Muscle layer of duodenum (tissue), 2 donors: ENCODE measurements around the gene VDAC1.

Source experiments
- H3K27ac ChIP-seq: one replicate; pipeline ENCODE4 v1.7.0; 2013; ENCODE audit warnings: mild to moderate bottlenecking, low read length
- H3K27me3 ChIP-seq: one replicate; pipeline ENCODE4 v1.7.0; 2013; ENCODE audit warnings: low read depth, mild to moderate bottlenecking, control low read depth, low read length
- H3K36me3 ChIP-seq, 2 donors: one replicate each; pipeline ENCODE4 v1.7.0; 2013; ENCODE audit warnings: low read length in 2 of 2, control low read depth in 1 of 2, mild to moderate bottlenecking in 1 of 2; ENCODE audit not compliant: insufficient read depth in 2 of 2, control insufficient read depth in 1 of 2
- H3K4me1 ChIP-seq, 2 donors: one replicate each; pipeline ENCODE4 v1.7.0; 2013; ENCODE audit warnings: low read length in 2 of 2, mild to moderate bottlenecking in 2 of 2, control low read depth in 1 of 2, moderate library complexity in 1 of 2; ENCODE audit not compliant: insufficient read depth in 2 of 2, control insufficient read depth in 1 of 2
- H3K4me3 ChIP-seq, 2 donors: one replicate each; pipeline ENCODE4 v1.7.0; 2013; ENCODE audit warnings: low read length in 2 of 2, low read depth in 1 of 2, mild to moderate bottlenecking in 1 of 2
- H3K9me3 ChIP-seq, 2 donors: one replicate each; pipeline ENCODE4 v1.7.0; 2013; ENCODE audit warnings: low read length in 2 of 2, control low read depth in 1 of 2, mild to moderate bottlenecking in 1 of 2; ENCODE audit not compliant: control insufficient read depth in 1 of 2
- donor health status: healthy.

VDAC1 gene

GRCh38 chr5:133993185-133993936, 11.4 kb downstream of the VDAC1 start:
- H3K4me3 ChIP-seq = no peak overlapping the region
- H3K27me3 ChIP-seq = no peaks in the 10 kb centered on the region
- H3K9me3 ChIP-seq = no peaks in the 10 kb centered on the region
- H3K36me3 ChIP-seq = peaks cover 23 to 24% of the 10 kb centered on the region in 2 donors
- H3K27ac ChIP-seq = no peak overlapping the region
- H3K4me1 ChIP-seq = peaks cover 31 to 45% of the 10 kb centered on the region in 2 donors

- no peak overlapping the region for H3K4me3 ChIP-seq
- no peak overlapping the region for H3K27ac ChIP-seq
- H3K9me3 ChIP-seq = no peaks in the 10 kb centered on the region
- peaks cover 27 to 29% of the 10 kb centered on the region in 2 donors for H3K36me3 ChIP-seq
- H3K4me1 ChIP-seq = peaks cover 31 to 45% of the 10 kb centered on the region in 2 donors
- H3K27me3 ChIP-seq = no peaks in the 10 kb centered on the region
Observed at GRCh38 chr5:133992429-133993155, 12.2 kb downstream of the VDAC1 start.

DNA sequence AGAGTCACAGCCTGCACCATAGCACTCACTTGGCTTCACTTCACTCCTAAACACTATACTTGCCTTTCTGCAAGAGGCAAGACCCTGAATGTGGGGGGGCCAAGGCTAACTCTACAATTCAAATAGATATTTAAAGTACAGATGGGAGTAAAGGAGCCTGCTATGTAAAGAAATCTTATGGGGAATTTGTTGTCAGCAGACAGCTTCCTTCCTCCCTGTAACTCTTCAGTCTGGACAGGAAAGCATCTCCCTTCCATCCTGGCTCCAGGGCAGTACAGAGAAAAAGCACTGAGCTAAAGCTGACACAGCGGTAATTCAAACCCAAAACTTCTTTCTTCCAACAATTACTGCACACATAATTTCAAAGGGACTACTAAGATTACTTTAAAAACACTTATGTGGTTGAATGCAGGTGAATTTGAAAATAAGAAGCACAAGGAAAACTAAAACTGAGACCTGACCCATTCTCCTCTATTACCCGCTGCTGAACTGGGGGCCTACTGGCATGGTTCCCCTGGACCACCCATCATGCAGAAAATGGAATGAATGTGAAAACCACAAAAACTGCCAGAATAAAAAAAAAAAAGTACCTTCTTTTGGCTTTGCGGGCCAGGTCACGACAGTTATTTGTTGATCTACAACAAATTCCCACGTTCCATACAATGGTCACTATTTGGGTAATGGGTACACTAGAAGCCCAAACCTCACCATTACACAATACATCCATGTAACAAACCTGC, 13.4 kb downstream of the VDAC1 start:
- Histone ChIP-seq H3K9me3 (no peaks in the 10 kb centered on the region), H3K4me1 (peaks cover 25 to 42% of the 10 kb centered on the region in 2 donors), H3K4me3 (no peak overlapping the region), H3K27me3 (no peaks in the 10 kb centered on the region), H3K36me3 (peaks cover 32 to 39% of the 10 kb centered on the region in 2 donors), H3K27ac (no peak overlapping the region)

GRCh38 chr5:133990396-133990795, 14.4 kb downstream of the VDAC1 start:
- Histone ChIP-seq H3K9me3 (no peaks in the 10 kb centered on the region), H3K27me3 (no peaks in the 10 kb centered on the region), H3K4me3 (no peak overlapping the region), H3K4me1 (peaks cover 18 to 33% of the 10 kb centered on the region in 2 donors), H3K36me3 (peaks cover 37 to 46% of the 10 kb centered on the region in 2 donors), H3K27ac (no peak overlapping the region)

DNA sequence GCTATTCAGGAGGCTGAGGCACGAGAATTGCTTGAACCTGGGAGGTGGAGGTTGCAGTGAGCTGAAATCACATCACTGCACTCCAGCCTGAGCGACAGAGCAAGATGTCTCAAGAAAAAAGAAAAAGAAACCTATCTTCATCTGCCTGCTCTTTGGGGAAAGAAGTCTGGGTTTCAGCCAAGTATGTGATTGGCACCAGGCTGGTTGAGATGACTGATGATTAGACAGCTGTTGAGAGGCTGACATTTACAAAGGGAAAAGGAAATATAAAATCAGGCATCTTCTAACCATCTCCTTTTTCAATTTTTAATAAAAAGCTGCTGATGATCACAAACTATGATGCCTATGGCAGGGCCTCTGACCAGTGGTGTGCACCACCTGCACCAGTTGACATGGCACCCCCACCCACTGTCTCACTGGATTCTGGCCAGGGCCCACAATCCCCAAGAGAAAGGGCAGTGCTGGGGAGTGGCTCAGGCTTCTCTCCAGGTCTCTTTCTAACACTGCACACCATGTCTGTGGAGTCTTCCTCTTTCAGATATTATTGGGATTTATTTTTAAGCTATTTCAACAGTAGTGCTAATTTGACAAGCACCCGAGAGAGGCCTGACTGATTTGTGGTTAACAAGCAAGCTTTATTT, 19.1 kb downstream of the VDAC1 start:
- H3K36me3 ChIP-seq = peaks cover 43 to 66% of the 10 kb centered on the region in 2 donors
- no peaks in the 10 kb centered on the region for H3K27me3 ChIP-seq
- no peaks in the 10 kb centered on the region for H3K4me1 ChIP-seq
- H3K4me3 ChIP-seq = no peak overlapping the region
- H3K9me3 ChIP-seq = no peaks in the 10 kb centered on the region
- H3K27ac ChIP-seq = no peak overlapping the region

- H3K27ac ChIP-seq = no peak overlapping the region
- H3K4me3 ChIP-seq = no peak overlapping the region
- H3K4me1 ChIP-seq = no peaks in the 10 kb centered on the region
- H3K9me3 ChIP-seq = no peaks in the 10 kb centered on the region
- H3K27me3 ChIP-seq = no peaks in the 10 kb centered on the region
- H3K36me3 ChIP-seq = peaks cover 34 to 47% of the 10 kb centered on the region in 2 donors
Observed at GRCh38 chr5:133983674-133984073, 21.1 kb downstream of the VDAC1 start.

DNA sequence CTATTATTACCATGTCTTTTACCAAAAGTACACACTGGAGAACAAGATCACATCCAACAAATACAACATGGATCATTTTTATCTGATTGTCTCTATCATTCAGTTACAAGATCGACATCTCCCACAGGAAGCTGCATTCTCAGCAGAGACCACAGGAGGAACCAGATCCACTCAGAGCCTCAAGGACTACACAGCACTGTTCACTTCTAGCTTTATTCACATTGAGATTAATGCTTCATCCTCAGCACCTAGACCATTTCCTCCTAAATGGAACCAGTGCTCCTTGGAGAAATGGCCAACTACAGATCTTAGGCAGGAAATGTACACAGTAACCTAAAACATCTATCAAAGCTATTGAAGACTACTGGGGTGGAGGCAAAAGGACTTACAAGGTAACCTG, 23.1 kb downstream of the VDAC1 start:
- no peaks in the 10 kb centered on the region for H3K27me3 ChIP-seq
- no peak overlapping the region for H3K27ac ChIP-seq
- no peak overlapping the region for H3K4me3 ChIP-seq
- H3K4me1 ChIP-seq = peaks cover 0 to 7% of the 10 kb centered on the region in 2 donors
- peaks cover 30 to 47% of the 10 kb centered on the region in 2 donors for H3K36me3 ChIP-seq
- H3K9me3 ChIP-seq = no peaks in the 10 kb centered on the region

- Histone ChIP-seq H3K27me3 (no peaks in the 10 kb centered on the region), H3K36me3 (peaks cover 26 to 44% of the 10 kb centered on the region in 2 donors), H3K27ac (no peak overlapping the region), H3K4me3 (no peak overlapping the region), H3K4me1 (peaks cover 0 to 7% of the 10 kb centered on the region in 2 donors), H3K9me3 (no peaks in the 10 kb centered on the region)
Observed at GRCh38 chr5:133980652-133981051, 24.1 kb downstream of the VDAC1 start.

GRCh38 chr5:133978943-133979342, 25.8 kb downstream of the VDAC1 start:
- no peak overlapping the region for H3K4me3 ChIP-seq
- H3K27me3 ChIP-seq = no peaks in the 10 kb centered on the region
- peaks cover 0 to 7% of the 10 kb centered on the region in 2 donors for H3K4me1 ChIP-seq
- peaks cover 30 to 52% of the 10 kb centered on the region in 2 donors for H3K36me3 ChIP-seq
- H3K9me3 ChIP-seq = no peaks in the 10 kb centered on the region
- no peak overlapping the region for H3K27ac ChIP-seq

DNA sequence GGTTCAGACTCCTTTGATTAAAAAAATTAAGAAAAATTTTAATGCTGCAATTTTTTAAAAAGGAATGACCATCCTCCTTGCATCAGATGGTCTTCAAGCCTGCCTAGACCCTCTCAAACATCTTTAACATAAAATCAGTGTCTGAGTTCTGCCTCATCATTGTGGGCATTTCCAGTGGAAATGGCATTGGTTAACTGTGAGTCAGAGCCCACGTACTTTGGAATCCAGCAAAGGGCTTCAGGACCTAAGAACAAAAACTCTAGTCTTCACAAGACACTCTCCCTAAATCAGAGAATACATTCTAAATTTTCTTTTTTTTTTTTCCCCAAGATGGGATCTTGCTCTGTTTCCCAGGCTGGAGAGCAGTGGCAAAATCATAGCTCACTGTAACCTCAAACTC, 26.9 kb downstream of the VDAC1 start:
- Histone ChIP-seq H3K9me3 (no peaks in the 10 kb centered on the region), H3K27ac (peak overlapping the region; percentile 50), H3K36me3 (peaks cover 31 to 60% of the 10 kb centered on the region in 2 donors), H3K4me3 (no peak overlapping the region), H3K4me1 (peaks cover 0 to 7% of the 10 kb centered on the region in 2 donors), H3K27me3 (no peaks in the 10 kb centered on the region)
